Activated T-helper 9 cell treated with anti-CD3 and anti-CD28 coated beads, Interleukin-2, amount 50 U/mL, for 16 hours (primary cell): Measurements from ENCODE around the gene GPR6.

ENCODE experiments used
- DNase-seq: peaks from one replicate; pipeline ENCODE4 v3.0.0-alpha.2; 2020; ENCODE audit warnings: low read depth

GPR6 gene

DNA sequence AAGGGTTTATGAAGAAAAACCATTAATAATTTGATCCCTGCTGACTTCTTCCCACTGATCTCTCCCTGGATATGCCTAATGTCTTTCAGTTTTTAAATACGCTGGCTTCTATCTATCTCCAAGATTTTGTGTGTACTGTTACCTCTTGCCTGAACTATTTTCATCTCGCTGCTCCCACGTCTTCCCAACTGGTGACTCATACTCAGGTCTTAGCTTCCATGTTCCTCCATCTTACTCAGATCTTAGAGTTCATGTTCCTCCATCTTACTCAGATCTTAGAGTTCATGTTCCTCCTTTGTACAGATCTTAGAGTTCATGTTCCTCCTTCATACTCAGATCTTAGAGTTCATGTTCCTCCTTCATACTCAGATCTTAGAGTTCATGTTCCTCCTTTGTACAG is 21.6 kb downstream of the GPR6 start:
- no peak for DNase-seq

DNA sequence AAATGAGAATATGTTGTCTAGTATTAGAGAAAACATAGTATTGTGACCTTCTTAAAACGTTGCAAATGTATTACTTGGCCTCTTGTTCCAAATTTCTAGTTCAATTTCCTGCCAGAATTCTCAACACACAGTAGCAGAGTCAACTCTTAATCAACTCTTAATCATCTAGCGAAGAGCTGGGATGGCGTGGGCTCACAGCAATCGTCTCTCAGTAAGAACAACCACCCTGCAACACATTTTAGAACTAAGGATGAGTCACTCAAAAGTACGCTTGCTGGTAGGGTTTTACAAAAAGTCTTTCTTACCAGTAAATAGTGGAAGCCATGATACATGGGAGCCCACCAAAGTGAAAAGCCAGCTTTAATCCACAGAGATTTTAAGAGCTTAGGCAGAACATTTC is 24.6 kb downstream of the GPR6 start:
- DNase-seq = no peak

DNA sequence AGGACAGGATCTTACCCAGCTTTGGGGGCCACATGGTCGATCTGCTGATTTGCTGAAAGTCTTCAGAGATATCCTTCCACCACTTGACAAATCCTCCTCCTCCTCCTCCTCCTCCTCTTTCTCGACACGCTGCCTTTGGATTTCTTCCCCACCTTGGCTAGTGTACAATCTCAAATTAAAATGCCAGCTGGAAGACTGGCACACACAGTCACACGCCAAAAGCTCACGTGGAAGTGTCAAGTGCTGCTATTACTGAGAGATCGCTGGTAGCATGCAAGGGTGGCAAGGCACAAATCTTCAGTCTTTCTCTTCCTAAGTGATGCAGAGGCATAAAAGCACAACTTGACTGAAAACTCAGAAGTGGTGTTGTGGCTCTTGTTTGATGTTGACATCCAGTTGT is 35.3 kb downstream of the GPR6 start:
- no peak for DNase-seq

DNA sequence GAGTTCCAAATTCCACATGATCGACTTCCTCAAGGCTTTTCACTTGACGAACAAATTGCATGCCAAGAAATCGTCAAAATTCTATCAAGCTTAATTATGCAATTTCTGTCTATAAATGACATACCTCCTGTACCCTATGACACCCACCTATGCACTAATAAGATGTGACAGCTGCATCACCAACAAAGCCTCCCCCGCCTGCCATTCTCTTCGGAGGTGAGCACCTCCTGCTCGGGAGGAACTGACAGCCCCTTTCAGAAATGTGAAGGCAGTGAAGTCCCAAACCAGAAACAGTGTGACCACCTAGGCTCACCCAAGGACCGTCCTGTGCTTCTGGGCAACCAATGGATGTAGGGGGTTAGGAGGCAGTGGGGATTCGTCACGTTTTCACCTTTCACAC is 37.1 kb downstream of the GPR6 start:
- no peak for DNase-seq

DNA sequence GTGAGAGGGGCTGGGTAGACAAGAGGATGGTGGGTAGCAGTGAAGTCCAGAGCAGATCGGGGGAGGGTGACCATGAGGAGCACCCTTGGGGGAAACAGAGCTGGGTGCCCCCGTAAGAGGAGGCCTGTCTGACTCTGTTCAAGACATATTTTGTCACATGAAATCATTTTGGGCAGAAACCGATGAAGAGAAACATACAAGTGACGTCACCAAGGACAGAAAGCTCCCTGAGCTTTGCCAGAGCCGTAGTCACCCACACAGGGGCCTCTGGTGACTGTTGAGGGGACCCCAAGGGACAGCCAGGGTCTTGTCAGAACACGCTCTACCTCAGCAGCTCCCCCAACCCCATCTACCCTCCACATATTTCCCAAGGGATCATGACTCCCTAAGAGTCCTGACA is 39.2 kb downstream of the GPR6 start:
- DNase-seq = no peak

DNA sequence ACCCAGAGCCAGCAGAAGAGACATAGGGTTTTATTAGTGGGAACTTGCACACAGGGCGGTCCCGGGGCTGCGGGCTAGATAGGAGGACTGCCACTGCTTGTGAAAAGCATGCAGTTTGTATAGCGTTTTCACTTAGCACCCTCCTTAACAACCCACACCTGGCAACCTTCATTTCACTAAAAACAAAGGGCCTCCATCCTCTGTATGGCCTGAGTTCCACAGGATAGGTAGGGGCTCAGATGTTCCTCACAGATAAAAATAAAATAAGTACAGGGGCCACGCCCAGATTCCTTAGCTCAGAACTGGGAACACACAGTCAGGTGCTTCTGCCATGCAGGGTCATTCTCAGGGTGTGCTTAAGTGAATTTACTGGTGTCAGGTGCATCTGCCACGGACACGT is 39.8 kb downstream of the GPR6 start:
- DNase-seq = no peak

DNA sequence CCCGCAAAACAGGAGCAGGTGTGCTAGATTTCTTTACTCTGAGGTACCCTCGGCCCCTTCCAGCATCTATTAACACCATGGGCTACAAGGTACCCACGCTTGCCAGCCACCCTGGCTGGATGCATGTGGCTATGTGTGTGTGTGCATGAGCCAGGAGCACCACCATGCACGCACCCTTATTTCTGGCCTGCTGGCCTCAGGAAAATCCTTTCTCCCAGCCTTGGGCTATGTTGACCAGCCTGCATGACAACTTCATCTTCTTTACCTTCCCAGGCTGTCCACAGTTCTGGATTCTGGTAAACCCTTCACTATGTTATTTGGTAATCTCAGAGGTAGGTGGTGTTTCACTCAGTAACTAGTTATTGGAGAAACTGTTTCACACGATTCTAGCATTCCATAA is 40.4 kb downstream of the GPR6 start:
- DNase-seq = no peak

DNA sequence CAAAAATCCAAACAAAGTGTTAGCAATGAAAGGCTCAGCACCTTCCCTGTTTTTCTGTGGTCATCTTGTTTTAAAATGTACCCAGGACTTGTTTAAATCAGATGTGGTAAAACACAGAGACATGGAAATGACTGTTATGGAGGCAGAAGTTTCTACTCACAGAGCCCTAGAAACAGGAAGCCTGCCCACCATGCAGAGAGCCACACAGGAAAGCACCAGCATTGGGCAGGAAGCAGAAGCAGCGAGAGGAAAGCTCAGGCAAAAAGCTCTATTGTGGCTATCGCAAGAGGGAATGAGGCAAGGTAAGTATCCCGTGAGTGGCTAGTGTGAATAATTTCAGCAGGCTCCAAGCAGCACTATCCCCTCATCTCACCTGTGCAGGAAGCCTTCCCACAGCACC is 42.8 kb downstream of the GPR6 start:
- no peak for DNase-seq

DNA sequence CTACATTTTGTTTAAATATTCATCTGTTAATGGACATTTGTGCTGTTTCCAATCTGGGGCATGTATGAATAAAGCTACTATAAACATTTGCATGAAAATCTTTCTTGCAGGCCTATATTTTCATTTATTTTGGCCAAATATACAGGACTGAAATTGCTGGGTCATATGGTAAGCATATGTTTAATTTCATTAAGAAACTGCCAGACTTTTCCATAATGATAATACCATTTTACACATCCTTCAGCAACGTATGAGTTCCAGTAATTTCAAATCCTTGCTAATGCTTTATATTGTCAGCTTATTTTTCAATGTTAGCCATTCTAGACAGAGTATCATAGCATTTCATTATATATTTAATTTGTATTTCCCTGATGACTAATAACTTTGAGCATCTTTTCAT is 51.0 kb downstream of the GPR6 start:
- no peak for DNase-seq
